Myocyte (in vitro differentiated cells): ENCODE measurements around the gene DOK1. TPM values are rescaled to one million over a fixed set of nuclear protein-coding genes. Genes with fewer than 3 reads are reported as not detected.

ENCODE experiments used
- DNase-seq: peaks from one replicate; pipeline ENCODE4 v3.0.0-alpha.2; 2012; ENCODE audit warnings: low read depth
- total RNA-seq: library from RNA; depleted of rRNA; stranded (reverse); fragments of >200 nt; gene quantifications from 2 replicates; pipeline ENCODE4 v1.2.3, GENCODE V29; 2014

DOK1 gene
- total RNA-seq, 1 donor from 2014 or later: 9.5 TPM

DNA sequence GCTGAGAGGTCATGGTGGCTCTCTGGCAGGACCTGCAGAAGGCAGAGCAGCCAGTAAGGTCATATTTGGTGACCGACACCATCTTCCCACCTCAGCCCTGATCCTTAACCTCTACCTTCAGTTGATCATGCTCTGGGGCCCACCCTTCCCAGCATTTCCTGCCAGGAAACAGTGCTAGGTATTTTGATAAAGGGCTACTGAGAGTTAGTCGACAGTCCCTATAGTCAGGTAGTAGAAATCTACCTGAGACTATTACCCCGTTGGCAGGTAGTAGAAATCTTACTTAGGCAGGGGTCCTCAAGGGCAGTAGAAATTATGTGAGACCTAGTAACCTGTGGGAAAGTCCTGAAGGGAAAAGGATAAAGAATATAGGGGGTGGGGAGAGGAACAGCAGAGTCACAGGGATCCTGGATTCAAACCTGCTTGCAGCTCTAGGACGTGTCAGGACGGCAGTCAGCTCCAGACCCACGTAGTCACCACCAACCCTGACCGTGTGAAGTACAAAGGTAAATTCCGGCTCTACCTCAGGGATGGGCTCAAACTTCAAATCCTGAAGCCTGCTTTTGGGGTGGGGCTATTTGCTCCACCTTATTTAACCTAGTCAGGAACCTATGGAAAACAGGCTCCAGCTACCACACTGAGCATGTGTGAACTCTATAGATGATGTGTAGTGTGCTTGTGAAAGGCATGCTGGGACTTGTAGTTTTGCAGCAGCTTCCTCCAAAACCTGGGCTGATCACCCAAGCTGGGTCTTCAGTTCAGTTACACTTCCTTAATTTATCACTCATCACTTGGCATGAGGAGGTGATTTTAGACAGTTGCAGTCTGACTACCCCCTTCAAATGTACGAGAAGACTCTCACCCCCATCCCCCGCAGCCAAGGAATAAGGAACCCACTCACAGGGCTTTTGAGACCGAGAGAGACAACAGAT, 28.5 kb upstream of the DOK1 start, which contains the start of gene DQX1:
Gene DQX1, minus strand, starts transcription at position 515 of the 932 bp plus-strand sequence. Its CDS starts 502 bp downstream, at position 13.
- no peak for DNase-seq

DNA sequence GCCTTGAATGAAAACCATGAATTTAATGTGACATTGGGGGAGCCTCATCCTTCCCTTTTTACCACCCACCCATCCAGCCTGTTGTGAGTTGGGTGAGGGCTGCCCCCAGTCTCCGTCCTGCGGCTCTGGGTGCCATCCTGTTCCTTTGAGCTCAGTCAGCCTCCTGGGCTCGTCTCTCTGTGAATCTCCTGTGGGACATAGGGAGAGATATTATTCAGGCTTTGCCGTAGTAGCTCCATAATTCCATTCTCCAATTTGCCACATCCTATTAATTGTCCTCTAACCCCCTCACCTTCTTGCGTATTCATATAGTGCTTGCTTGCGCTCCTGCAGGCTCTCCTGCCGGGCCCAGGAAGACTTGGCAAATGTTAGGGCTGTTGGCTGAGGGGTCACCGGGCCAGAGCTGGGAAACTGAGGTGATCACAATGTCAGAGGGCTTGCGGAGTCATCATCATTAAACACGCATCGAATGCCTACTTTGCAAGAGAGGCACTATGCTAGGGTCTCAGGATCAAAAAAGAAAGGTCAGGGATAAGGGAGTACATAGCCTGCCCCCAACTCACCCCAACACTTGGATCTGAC, 27.8 kb upstream of the DOK1 start:
- no peak for DNase-seq

DNA sequence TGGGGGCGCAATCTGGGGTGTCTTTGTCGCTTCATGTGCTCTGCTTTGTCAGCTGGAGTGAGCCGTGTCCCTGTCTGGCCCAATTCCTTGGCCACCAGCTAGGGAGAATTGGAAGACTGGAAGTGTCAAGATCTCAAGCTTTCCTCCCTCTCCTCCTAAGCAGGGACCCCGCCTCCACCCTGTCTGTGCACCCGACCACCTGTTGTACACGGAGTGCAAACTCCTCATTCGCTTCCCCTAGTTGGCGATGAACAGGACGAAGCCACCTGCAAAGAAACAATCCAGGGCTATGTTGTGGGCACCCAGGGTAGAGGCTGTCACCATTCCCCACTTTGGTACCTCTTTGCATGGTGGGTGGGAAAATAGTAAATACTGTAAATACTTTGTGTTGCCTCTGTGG, 26.8 kb upstream of the DOK1 start:
- no peak for DNase-seq

DNA sequence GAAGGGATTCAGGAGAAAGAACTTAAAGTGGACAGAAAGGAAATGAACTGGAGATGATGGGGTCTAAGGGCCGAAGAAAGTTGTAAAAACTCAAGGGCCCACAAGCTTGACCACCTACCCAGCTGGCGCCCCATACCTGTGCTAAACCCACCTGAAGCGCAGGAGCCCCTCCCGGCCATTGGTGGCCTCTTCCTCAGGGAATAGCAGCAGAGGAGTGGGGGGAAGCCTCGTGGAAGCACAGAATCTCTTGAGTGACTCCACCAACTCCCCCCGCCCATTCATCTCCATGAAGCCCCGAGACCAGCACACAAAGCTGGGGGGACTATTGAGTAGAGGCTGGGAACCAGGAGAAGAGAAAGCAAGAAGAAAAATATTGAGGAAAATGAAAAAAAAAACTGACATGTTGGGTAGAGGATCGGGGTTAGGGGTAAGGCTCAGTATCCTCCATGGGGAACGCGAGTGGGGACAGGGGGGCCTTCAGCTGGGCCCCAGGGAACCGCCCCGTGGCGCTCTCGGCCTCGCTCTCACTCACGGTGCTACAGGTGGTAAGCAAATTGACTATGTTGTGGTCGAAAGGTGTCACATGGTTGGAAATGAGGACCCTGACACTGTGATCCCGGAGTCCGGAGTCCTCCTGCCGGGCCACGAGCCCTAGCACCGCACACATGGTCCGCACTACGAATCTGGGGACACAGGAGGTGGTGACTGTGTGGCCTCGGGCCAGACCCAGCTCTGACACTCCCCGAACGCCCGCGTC, 25.7 kb upstream of the DOK1 start:
- DNase-seq: no peak

DNA sequence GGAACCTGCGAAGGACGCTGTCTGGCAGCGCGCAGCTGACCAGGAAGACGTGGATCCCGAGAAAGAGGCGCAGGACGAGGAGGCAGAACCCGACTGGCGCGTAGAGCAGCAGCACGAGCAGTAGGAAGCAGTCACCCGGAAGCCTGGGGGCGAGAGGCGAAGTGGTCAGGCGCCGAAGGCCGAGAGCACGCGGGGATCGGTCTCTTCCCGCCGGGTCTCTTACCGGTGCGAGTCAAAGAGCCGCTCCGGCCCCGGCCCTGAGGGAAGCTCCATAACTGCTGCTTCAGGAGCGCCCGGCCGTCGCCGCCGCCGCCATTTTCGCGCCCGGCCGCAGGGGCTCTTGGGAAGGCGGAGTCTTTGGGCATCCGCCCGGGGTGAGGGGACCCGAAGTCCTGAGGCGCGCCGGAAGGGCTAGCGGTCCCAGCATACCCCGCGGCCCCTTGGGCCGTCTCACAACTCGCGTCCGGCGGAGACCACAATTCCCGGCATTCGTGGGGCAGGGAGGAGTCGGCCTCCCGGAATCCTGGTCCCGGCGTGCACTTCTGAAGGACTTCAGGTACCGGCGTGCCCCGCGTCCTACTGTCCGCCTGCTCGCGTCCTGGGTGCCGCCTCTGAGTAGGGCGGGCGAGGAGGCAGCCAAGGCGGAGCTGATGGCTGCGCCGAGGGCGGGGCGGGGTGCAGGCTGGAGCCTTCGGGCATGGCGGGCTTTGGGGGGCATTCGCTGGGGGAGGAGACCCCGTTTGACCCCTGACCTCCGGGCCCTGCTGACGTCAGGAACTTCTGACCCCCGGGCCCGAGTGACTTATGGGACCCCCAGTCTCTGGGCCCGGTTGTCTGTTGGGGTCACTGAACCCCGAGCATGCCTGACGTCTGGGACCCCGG, 24.9 kb upstream of the DOK1 start, which contains the start of the genes AUP1 and HTRA2:
Gene AUP1, minus strand, starts transcription at position 350 of the 882 bp plus-strand sequence. Its CDS starts 77 bp downstream, at position 273.
Gene HTRA2, plus strand, starts transcription at position 577 of the 882 bp plus-strand sequence. Its CDS starts 74 bp downstream, at position 651.
- DNase-seq: peak; percentile 100

DNA sequence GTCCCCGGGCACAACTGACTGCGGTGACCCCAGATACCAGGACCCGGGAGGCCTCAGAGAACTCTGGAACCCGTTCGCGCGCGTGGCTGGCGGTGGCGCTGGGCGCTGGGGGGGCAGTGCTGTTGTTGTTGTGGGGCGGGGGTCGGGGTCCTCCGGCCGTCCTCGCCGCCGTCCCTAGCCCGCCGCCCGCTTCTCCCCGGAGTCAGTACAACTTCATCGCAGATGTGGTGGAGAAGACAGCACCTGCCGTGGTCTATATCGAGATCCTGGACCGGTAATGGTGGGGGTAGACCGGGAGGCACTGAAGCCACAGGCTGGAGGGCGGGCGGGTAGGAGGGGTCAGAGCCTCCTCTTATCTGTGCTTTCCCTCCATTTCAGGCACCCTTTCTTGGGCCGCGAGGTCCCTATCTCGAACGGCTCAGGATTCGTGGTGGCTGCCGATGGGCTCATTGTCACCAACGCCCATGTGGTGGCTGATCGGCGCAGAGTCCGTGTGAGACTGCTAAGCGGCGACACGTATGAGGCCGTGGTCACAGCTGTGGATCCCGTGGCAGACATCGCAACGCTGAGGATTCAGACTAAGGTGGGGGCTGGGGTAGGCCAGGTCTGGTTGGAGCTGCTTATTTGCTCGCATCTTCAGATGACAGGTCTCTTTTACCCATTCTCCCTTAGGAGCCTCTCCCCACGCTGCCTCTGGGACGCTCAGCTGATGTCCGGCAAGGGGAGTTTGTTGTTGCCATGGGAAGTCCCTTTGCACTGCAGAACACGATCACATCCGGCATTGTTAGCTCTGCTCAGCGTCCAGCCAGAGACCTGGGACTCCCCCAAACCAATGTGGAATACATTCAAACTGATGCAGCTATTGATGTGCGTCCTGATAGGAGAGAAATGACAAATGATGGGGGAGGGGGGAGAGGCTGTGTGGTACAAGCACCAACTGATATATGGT, 24.0 kb upstream of the DOK1 start:
- peak; percentile 72 for DNase-seq

DNA sequence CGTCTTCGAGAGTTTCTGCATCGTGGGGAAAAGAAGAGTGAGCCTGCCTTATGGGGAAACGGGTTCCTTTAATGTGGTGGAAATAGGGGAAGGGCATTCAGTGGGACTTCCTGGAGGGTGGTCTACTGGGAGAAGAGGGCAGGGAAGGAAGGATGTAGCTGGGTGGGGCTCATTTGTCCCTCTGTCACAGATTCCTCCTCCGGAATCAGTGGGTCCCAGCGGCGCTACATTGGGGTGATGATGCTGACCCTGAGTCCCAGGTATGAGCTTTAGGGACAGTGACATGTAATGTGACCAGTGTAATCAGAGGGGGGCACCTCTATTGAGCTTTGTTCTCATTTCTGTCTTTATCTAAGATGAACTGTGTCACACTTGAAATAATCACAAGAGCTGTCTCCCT, 22.9 kb upstream of the DOK1 start:
- DNase-seq: no peak

DNA sequence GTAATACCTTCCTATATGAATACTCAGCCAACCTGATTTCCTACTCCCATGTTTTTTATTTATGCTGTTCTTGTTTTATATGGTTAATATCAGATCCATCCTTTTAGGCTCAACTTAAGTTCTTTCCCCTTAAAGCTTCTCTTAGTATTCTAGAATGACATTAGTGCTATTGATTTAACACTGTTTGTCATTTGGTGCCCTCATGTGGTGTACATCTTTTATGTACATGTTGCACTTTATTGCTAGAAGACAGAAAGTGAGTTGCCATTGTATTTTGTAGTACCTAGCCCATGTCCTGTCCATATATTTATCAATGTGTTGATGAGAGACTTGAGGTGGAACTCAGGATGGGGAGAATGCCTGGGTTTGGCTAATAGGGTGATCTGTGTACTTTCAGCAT, 22.3 kb upstream of the DOK1 start:
- DNase-seq: peak; percentile 41

DNA sequence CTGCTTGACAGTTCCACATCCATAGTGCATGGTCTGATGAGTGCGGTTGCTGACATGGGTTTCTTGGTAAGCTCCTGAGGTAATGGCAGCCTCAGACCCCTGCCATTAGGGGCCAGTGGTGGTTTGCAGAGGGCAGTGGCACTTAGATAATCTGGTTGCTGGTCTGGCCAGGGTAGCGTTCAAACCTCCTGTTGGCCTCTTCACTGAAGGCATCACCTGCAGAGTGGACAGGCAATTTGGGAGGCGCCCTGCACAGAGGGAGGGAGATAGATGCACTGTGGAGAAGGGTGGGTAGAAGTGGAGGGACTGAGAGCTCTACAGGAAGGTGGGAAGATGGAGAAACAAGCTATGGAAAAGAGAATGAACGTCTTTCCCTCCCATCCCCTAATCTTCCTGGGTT, 21.1 kb upstream of the DOK1 start:
- DNase-seq: no peak

DNA sequence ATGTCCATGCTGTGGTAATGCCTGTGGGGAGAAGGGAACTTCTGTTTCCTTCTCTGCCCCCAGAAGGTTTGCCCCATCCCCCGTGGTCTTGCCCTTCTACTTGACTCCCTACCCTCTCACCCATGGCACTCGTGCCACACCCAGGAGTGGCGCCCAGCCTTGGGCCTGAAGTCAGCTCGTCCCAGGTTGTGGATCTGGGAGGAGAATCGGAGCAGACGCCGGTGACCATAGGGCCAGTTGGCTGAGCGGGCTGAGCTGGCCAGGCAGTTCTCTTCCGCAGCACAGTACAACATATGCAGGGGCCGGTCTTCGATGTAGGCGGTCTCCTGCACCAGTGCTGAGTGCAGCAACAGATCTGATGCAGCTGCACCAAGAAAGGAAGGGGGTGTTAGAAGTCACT, 20.1 kb upstream of the DOK1 start:
- DNase-seq: no peak

DNA sequence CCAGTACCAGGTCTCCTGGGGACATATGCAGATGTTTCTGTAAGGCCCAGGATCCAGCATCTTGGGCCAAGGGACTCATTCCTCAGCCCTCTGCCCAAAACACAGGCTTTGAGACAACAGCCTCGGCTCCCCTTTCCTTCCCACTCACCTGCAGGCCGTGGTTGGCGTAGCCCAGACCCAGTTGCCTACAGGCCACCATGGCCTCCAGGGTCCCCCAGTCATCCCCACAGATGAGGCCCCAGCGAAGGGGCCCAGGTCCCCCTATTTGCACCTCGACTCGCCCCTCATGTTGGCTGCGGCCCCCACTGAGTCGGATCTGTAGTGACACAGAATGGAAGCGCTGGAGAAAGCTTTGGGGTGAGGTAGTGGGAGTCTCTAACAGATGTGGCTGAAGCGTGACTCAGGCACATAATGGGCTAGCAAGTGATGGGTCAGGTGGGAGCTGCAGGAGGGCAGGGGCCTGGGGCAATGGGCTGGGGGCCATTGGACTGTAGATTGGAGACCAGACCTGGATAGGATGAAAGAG, 19.0 kb upstream of the DOK1 start:
- DNase-seq: no peak

DNA sequence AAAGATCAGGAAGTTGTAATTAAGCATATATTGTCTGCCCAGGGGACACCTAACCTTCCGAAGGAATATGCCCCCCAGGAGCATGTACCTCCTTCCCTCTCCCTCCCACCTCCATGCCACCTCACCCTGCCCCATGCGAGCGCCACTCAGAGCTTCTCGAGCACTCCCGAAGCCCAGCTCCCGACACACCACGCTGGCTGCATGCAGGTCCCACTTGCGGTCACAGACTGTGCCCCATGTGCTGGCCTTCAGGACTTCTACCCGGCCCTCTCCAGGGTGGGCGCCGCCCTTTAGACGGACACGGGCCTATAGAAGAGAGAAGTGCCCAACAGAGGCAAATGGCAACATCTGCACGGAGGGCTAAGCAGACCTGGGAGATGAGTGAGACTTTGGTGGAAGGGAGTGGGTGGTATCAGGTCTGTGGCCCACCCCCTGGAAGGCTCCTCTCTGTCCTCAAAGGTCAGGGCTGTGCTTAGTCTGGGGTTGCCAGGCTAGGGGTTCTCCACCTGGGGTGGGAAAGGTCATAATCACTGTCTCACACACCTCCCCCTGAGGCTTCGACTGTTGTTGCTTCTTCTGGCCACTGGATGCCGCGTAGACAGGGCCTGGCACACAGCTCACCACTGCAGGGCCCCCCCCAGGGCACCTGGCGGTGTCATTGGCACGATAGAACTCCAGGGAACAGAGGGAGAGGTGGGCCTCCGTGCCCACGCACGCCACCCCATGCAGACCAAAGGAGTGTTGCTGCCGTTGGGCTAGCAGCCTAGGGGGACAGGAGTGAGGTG, 18.2 kb upstream of the DOK1 start:
- no peak for DNase-seq

DNA sequence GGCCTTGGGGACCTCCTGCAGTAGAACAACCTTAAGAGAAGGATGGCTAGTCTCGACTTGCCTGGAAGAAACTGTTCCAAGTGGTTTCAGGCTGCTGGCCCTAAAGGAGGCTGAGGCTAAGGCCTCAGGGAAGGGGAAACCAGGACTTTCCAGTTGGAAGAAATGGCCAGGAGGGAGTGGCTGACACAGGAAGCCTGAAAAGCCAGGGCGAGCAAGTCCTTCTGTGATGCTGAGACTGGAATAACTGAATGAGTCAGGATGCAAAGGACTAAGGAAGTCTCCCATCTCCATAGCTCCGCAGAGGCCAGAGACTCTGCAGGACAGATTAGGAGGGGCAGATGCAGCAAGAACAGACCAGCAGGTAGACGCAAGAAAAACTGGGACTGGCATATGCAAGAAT, 17.4 kb upstream of the DOK1 start:
- DNase-seq: no peak

DNA sequence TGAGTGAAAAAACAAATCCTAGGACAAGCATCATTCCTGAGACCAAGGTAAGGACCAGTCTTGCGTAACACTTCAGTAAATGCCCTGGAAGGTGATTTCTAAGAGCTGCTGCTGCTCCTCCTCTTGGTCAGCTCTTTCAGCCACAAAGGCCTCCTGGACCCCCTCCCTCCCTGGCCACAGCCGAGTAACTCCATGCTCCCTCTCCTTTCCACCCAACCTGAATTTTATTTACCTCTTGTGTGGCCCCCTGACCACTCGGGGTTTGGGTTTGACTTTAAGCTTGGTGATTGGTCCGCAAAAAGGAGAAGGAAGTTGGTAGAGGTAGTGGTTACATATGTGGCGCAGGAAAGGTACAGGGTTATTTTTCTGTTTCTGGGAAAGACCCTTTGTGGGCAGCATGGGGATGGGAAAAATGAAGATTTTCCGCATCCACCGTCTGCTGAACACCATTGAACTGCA, 15.6 kb upstream of the DOK1 start:
- no peak for DNase-seq

DNA sequence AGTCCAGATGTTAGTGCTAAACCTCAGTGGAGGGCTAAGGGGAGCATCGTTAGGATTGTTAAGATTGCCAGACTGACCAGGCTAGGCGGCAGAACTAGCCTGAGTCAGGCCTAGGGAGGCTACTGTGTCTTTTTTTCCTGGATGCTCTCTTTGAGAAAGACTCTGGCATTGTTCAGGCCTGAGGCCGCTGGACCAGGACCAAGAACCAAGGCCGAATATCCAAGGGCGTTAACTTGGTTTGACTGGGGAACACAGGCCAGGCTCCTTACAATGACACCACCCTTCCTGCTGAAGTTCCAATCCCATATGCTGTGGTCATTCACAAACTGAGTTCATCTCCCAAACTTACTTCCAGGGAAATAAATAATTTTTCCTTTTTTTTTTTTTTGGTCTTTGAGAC, 14.2 kb upstream of the DOK1 start:
- no peak for DNase-seq

DNA sequence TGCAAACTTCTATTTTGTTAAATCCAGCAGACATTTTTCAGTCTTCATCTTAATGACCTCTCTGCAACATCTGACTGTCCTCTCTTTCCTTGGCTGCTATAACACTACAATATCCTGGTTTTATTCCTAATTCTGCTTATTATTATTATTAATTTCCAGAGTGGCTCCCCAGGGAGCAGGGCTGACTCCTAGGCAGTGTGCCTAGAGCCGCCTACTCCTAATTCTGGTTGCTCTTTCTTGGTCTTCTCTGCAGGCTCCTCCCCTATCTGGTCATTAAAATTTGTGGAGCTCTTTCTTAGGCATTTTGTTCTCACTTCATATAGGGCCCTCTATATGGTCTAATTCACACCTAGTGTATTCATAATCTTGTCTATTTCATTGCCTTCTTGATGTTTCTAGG, 11.5 kb upstream of the DOK1 start:
- no peak for DNase-seq

DNA sequence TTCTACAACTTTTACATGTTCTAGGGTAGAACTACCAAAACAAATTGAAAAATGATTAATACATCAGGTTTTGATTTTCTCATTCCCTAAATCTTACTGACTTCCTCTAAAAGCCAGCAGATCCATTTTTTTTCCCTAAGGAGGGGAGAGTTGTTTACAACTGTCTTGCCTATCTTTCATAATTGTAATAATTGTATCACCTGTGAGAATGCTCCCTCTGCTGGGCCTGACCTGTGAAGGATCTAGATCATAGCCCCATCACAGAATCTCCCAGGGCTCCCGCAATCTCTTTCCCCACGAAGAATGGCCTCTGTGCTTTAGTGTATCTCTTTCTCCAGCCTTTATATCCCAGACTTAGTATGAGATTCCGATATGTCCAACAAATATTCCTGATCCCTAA, 9.9 kb upstream of the DOK1 start:
- DNase-seq: no peak

DNA sequence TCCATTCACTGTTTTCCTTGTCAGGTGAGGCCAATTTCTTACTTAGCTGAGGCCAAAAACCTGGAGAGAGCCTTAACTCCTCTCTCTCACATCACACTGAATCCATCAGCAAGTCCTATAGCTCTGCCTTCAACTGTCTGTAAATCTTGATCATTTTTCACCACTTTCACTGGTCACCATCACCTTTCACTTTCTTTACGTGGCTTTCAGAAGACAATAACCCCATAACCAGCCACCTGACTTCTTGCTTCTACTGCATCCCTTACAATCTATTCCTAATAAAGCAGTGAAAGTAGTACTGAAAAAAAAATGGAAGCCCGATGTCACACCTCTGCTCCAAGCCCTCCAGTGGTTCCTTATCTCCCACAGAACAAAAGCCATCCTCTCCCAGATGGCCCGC, 8.5 kb upstream of the DOK1 start:
- no peak for DNase-seq
